Urinary bladder (tissue), 4 donors: ENCODE measurements around the gene ELN. TPM values are rescaled to one million over a fixed set of nuclear protein-coding genes. Genes with fewer than 3 reads are reported as not detected.
"Not testable (repeated sequence)": the region's sequence is repeated elsewhere in the genome, so short reads cannot be mapped to it uniquely, and the experiment has no call there.

ENCODE experiments used
- DNase-seq: peaks from one replicate; pipeline ENCODE4 v3.0.0-alpha.2; 2015; ENCODE audit errors: extremely low spot score
- H3K27ac ChIP-seq: one replicate; pipeline ENCODE4 v1.5.1; 2013; ENCODE audit warnings: low read depth, mild to moderate bottlenecking, moderate library complexity
- H3K36me3 ChIP-seq: one replicate; pipeline ENCODE4 v1.6.1; 2013; ENCODE audit warnings: mild to moderate bottlenecking, moderate library complexity; ENCODE audit not compliant: insufficient read depth
- H3K4me1 ChIP-seq: one replicate; pipeline ENCODE4 v1.6.1; 2013; ENCODE audit warnings: mild to moderate bottlenecking, moderate library complexity; ENCODE audit not compliant: insufficient read depth
- H3K4me3 ChIP-seq: one replicate; pipeline ENCODE4 v1.5.1; 2013; ENCODE audit warnings: low read depth, low read length
- WGBS: extraction: QIAGEN DNeasy Blood & Tissue Kit; methylation state at CpG from one replicate; pipeline ENCODE4 v1.1.7; 2013; 5-methylcytosine and 5-hydroxymethylcytosine counted together
- polyA plus RNA-seq: library from polyadenylated mRNA; stranded (reverse); fragments of 200-250 nt; gene quantifications from one replicate; pipeline ENCODE4 v1.2.3, GENCODE V29; 2013
- total RNA-seq: library from RNA; depleted of rRNA; stranded (reverse); fragments of >200 nt; gene quantifications from one replicate; pipeline ENCODE4 v1.2.3, GENCODE V29; 2014
- donor health status: healthy with polysubstance abuse.
- donor health status: healthy.

The ELN gene
- 483 TPM for total RNA-seq
- polyA plus RNA-seq: 191 TPM

DNA sequence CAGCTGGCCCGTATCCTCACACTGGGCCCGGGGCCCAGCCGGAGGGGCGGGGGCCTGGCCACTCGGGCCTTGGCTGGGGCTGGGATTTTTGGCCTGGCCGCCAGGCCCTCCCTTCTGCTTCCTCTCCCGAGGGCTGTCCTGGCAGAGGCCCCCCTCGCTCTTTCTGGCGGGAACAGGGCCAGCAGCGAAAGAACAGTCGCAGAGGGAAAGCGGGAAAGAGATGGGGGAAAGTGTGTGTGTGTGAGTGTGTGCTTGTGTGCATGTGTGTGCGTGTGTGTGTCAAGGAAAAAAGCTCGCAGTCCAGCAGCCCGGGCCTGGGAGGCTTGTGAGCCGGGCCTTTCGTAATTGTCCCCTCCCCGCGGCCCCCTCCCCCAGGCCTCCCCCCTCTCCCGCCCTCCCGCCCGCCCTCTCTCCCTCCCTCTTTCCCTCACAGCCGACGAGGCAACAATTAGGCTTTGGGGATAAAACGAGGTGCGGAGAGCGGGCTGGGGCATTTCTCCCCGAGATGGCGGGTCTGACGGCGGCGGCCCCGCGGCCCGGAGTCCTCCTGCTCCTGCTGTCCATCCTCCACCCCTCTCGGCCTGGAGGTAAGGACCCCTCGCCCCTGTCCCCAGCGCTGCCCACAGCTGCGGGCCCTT lies at the start of gene ELN:
Gene ELN (plus strand): TSS at position 491 of the 638 bp plus-strand sequence. CDS start 15 bp downstream, at position 506.
- peak; percentile 85 for DNase-seq
- 9% methylated on average over 38 of the region's 39 CpGs for WGBS
- Histone ChIP-seq H3K27ac (peak within 1 kb of the TSS; percentile 92), H3K36me3 (no peaks in the 10 kb centered on the region), H3K4me1 (no peaks in the 10 kb centered on the region), H3K4me3 (peak within 1 kb of the TSS; percentile 61)

- H3K27ac ChIP-seq: no peak overlapping the region
- no peaks in the 10 kb centered on the region for H3K4me1 ChIP-seq
- WGBS: 62% methylated on average over 24 of the region's 24 CpGs
- DNase-seq: peak; percentile 45
- H3K36me3 ChIP-seq: no peaks in the 10 kb centered on the region
- no peak overlapping the region for H3K4me3 ChIP-seq
Observed at GRCh38 chr7:73978661-73979563, 49.1 kb upstream of the ELN start.

DNA sequence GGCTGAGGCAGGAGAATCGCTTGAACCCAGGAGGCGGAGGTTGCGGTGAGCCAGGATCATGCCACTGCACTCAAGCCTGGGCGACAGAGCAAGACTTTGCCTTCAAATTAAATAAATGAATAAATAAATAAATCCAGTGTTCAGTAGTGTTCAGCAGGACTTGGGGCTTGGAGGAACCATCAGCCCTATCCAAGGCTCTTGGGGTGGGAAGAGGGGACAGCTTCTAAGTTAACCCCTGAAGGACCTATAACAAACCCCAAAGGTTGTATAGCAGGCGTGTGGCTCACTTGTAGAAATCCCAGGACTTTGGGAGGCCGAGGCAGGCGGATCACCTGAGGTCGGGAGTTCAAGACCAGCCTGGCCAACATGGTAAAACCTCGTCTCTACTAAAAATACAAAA lies 48.3 kb upstream of the ELN start:
- H3K36me3 ChIP-seq, DNase-seq, H3K4me1 ChIP-seq, H3K27ac ChIP-seq, H3K4me3 ChIP-seq: not testable (repeated sequence)
- 97% methylated on average over 9 of the region's 9 CpGs for WGBS

- Histone ChIP-seq H3K27ac (no peak overlapping the region), H3K36me3 (no peaks in the 10 kb centered on the region), H3K4me3 (no peak overlapping the region), H3K4me1 (no peaks in the 10 kb centered on the region)
- WGBS: 93% methylated on average over 6 of the region's 6 CpGs
- DNase-seq: no peak
Observed at GRCh38 chr7:73980206-73980605, 47.8 kb upstream of the ELN start.

DNA sequence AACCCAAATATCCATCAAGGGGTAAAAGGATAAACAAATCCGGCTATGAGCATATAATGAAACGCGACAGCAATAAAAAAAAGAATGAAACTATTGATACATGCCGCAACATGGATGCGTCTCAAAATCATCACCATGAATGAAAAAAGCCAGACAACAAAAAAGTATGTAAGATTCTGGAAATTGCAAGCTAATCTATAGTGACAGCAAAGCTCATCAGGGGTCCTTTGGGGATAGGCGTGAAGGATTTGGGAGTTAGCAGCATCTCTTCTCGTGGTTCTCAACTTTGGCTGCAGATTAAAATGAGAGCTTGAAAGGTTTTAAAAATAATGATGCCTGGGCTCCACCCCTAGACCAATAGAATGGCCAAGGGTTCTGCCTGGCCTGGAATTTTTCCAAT lies 46.0 kb upstream of the ELN start:
- Histone ChIP-seq H3K36me3 (no peaks in the 10 kb centered on the region), H3K4me3 (no peak overlapping the region), H3K4me1 (no peaks in the 10 kb centered on the region), H3K27ac (no peak overlapping the region)
- WGBS: 80% methylated on average over 7 of the region's 7 CpGs
- DNase-seq: no peak

DNA sequence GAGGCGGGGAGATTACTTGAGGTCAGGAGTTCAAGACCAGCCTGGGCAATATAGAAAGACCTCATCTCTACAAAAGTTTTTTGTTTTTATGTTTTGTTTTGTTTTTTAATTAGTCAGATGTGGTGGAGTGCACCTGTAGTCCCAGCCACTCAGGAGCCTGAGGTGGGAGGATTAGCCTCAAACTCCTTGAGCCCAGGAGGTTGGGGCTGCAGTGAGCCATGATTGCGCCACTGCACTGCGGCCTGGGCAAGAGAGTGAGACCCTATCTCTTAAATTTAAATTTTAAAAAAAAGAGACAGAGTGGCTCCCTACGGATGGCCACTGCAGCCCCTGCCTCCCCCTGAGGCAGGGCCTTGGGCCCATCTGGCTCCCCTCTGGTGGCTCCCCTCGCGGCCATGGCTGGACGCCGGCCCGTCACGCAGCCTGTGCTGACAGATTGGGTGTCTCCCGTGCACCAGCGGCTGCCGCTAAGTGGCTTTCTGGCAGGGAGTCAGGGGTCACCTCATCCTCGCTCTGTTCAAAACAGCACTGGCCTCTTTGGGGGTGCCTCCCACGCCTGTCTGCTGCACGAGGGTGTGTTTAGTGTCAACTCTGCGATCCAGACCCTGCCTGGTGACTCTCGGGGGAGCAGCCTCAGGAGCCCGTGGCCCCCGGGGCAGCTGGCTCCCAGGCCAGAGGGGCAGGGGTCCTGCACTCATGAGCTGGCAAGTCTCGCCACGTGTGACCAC lies 44.4 kb upstream of the ELN start:
- Histone ChIP-seq H3K4me1 (no peaks in the 10 kb centered on the region), H3K4me3 (no peak overlapping the region), H3K36me3 (no peaks in the 10 kb centered on the region), H3K27ac (no peak overlapping the region)
- no peak for DNase-seq
- 81% methylated on average over 22 of the region's 22 CpGs for WGBS

DNA sequence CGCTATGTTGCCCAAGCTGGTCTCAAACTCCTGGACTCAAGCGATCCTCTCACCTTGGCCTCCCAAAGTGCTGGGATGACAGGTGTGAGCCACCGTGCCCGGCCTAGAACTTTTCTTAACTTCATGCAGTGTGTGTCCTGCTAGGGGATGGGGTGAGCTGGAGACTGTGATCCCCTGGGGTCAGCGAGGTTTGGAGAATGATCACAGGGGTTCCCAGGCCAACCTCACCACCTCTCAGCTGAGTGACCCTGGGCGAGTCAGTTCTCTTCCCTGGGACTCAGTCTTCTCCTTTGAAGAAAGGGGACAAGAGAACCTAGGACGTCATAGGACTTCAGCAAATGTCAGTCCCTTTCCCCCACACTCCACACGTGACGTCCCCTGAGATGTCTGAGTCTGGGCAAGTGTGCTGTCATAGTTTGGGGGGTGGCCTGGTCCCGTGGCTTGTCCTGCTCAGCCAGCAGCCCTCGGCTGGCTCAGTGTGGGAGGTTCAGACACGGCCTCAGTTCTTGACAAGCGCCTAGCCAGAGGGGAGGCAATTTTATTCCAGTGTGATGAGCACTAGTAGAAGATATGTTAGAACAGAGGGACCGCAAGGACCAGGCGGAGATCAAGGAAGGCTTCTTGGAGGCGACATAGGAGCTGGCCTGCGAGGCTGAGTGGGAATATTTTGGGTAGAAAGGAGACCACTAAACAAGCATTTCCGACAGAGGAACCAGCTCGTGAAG lies 43.3 kb upstream of the ELN start:
- Histone ChIP-seq H3K36me3 (no peaks in the 10 kb centered on the region), H3K27ac (no peak overlapping the region), H3K4me3 (no peak overlapping the region), H3K4me1 (no peaks in the 10 kb centered on the region)
- 90% methylated on average over 19 of the region's 19 CpGs for WGBS
- no peak for DNase-seq

DNA sequence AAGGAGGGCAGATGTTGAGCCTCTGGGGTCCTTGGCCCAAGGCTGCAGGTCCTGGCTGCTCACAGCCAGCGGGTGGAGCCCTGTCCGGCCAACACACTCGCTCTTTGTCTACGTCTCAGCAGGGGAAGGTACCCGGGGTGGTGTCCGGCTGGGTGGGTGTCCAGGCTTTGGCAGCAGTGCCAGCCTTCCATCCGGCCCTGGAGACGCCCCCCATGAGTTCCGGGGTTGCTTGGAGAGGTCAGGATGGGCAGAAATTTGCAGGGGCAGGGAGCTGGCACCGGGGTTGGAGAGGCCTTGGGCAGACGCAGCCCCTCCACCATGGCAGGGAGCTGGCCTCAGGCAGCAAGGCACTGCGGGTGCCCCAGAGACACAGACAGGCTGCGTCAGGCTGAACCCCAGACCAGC lies 42.2 kb upstream of the ELN start:
- no peak for DNase-seq
- Histone ChIP-seq H3K4me1 (no peaks in the 10 kb centered on the region), H3K27ac (peak overlapping the region; percentile 46), H3K36me3 (no peaks in the 10 kb centered on the region), H3K4me3 (no peak overlapping the region)
- WGBS: 49% methylated on average over 13 of the region's 13 CpGs

- DNase-seq: no peak
- H3K36me3 ChIP-seq: no peaks in the 10 kb centered on the region
- no peak overlapping the region for H3K4me3 ChIP-seq
- no peak overlapping the region for H3K27ac ChIP-seq
- no peaks in the 10 kb centered on the region for H3K4me1 ChIP-seq
- WGBS: 32% methylated on average over 17 of the region's 17 CpGs
Observed at GRCh38 chr7:73986158-73986631, 41.8 kb upstream of the ELN start.

DNA sequence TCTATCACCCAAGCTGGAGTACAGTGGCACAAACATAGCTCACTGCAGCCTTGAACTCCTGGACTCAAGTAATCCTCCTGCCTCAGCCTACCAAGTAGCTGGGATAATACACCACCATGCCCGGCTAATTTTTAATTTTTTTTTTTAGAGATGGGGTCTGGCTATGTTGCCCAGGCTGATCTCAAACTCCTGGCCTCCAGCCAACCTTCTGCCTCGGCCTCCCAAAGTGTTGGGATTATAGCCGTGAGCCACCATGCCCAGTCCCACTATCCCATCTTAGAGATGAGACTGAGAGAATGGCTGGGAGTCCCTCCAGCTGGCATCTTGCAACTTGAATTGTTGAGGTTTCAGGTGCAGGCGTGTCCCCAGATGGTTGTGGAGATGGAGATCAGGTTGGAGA lies 40.7 kb upstream of the ELN start:
- no peak overlapping the region for H3K4me3 ChIP-seq
- H3K36me3 ChIP-seq: no peaks in the 10 kb centered on the region
- DNase-seq: no peak
- H3K27ac ChIP-seq: no peak overlapping the region
- H3K4me1 ChIP-seq: no peaks in the 10 kb centered on the region
- 77% methylated on average over 4 of the region's 4 CpGs for WGBS

DNA sequence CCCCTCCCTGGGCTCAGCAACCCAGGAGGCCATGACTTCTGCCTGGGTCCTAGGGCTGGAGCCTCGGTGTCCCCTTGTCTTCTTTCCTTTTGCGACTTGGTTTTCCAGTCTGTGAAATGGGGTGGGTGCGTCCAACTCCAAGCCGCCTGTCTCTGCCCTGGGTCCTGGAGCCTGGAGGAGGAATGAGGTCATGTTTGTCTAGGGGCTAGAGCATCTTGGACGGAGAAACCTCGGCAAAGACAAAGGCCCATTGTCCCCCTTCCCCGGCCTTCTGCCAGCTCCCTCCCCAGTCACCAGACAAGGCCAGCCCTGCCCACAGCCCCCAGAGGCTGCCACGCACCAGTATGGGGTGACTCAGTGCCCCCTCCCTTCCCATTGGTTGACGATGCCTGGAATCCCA lies 39.8 kb upstream of the ELN start:
- WGBS: 77% methylated on average over 9 of the region's 9 CpGs
- no peaks in the 10 kb centered on the region for H3K4me1 ChIP-seq
- H3K27ac ChIP-seq: no peak overlapping the region
- DNase-seq: no peak
- H3K36me3 ChIP-seq: no peaks in the 10 kb centered on the region
- H3K4me3 ChIP-seq: no peak overlapping the region

DNA sequence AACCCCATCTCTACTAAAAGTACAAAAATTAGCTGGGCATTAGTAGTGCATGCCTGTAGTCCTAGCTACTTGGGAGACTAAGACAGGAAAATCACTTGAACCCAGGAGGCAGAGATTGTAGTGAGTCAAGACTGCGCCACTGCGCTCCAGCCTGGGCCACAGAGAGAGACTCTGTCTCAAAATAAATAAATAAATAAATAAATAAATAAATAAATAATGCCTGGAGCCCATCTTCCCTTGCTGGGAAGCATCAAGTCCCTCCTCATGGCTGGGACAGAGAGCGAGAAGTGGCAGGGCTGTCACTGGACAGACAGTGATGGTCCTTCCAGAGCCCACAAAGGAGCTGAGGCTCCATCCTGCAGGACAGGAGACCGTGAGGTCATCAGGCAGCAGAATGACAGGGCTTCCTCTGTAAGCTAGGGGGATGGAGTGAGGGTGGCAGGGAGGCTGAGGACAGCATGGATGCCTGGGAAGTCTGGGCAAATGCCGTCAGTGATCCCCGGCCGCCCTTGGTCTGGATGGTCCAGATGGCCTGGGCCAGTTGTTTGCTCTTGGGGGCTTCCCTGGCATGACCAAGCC lies 36.4 kb upstream of the ELN start:
- WGBS: 95% methylated on average over 7 of the region's 7 CpGs
- DNase-seq: no peak
- H3K27ac ChIP-seq: no peak overlapping the region
- no peak overlapping the region for H3K4me3 ChIP-seq
- H3K4me1 ChIP-seq: no peaks in the 10 kb centered on the region
- H3K36me3 ChIP-seq: no peaks in the 10 kb centered on the region

DNA sequence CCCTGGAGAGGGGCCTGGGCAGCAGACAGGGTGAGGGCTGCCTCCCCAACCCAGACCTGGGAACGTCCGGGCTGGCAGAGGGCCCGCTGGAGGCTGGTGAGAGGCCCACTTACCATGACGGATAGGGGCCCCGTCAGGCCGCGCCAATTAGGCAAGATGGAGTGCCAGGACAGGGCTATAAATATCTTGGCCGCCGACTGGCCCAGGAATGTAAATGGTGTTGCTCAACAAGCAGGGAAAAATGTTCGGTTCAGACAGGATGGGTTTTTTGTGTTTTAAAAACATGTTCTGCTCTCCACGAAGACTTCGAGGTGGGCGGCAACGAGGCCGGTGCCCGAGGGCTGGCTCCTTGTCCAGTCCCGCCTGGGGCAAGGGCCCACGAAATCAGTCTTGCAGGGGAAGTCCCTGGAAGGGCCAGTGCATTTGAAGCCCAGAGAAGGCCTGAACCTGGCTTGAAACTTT lies 35.8 kb upstream of the ELN start:
- H3K36me3 ChIP-seq: no peaks in the 10 kb centered on the region
- no peak for DNase-seq
- WGBS: 22% methylated on average over 18 of the region's 18 CpGs
- H3K4me1 ChIP-seq: no peaks in the 10 kb centered on the region
- no peak overlapping the region for H3K4me3 ChIP-seq
- H3K27ac ChIP-seq: no peak overlapping the region
